K562 (cell line): ENCODE data around the gene PIK3C2B. TPM values are rescaled to one million over a fixed set of nuclear protein-coding genes. Genes with fewer than 3 reads are reported as not detected.

ENCODE experiments used
- CBX3 ChIP-seq, 2 experiments: IDR thresholded peaks; 1 replicate in 1 of 2; 2 replicates in 1 of 2; pipeline ENCODE4 v1.6.1; 2012; ENCODE audit warnings: inconsistent platforms in 2 of 2, low read length in 2 of 2, borderline replicate concordance in 1 of 2, control low read depth in 1 of 2
- DEAF1 ChIP-seq: fragments of 450-650 bp; formaldehyde crosslinking; IDR thresholded peaks from 2 replicates; pipeline ENCODE4 v1.4.0; 2020; ENCODE audit warnings: mild to moderate bottlenecking, moderate library complexity
- ELF2 ChIP-seq: fragments of 250-450 bp; sonication (Bioruptor Pico); IDR thresholded peaks from 2 replicates; pipeline ENCODE4 v1.5.0; 2021; ENCODE audit warnings: mild to moderate bottlenecking
- EP400 ChIP-seq: fragments of 450-650 bp; IDR thresholded peaks from 2 replicates; pipeline ENCODE4 v1.6.1; 2017; ENCODE audit warnings: antibody characterized with exemption, mild to moderate bottlenecking, moderate library complexity
- HNRNPK ChIP-seq: fragments of 200-400 bp; formaldehyde crosslinking; IDR thresholded peaks from one replicate; pipeline ENCODE4 v1.6.1; 2018; ENCODE audit warnings: mild to moderate bottlenecking, low read depth, low read length; ENCODE audit not compliant: poor library complexity, severe bottlenecking
- KHSRP ChIP-seq: fragments of 450-650 bp; IDR thresholded peaks from 2 replicates; pipeline ENCODE4 v1.6.1; 2017
- KLF6 ChIP-seq: fragments of 250-450 bp; sonication (Bioruptor Pico); IDR thresholded peaks from 2 replicates; pipeline ENCODE4 v1.4.0; 2020; ENCODE audit warnings: mild to moderate bottlenecking, moderate library complexity, borderline replicate concordance
- NR2F6 ChIP-seq: fragments of 450-650 bp; formaldehyde crosslinking; IDR thresholded peaks from 2 replicates; pipeline ENCODE4 v1.4.0; 2020; ENCODE audit warnings: mild to moderate bottlenecking
- NRF1 ChIP-seq, 2 experiments: fragments of 450-650 bp; IDR thresholded peaks in 1 of 2; conservative IDR thresholded peaks in 1 of 2; 2 replicates each; pipeline ENCODE4 v1.6.1; 2014; ENCODE audit warnings: mild to moderate bottlenecking in 2 of 2
- PHF20 ChIP-seq: fragments of 450-650 bp; IDR thresholded peaks from 2 replicates; pipeline ENCODE4 v1.6.1; 2018; ENCODE audit not compliant: partially characterized antibody
- TBL1XR1 ChIP-seq, 2 experiments: IDR thresholded peaks; 2 replicates each; pipeline ENCODE4 v1.6.1; 2012; ENCODE audit warnings: improper control_type of control experiment in 2 of 2, low read length in 2 of 2, mild to moderate bottlenecking in 1 of 2
- THAP12 ChIP-seq: fragments of 250-450 bp; sonication (Bioruptor Pico); IDR thresholded peaks from 2 replicates; pipeline ENCODE4 v1.9.0; 2021; ENCODE audit warnings: mild to moderate bottlenecking, inconsistent platforms
- ZNF282 ChIP-seq: sonication (generic); formaldehyde crosslinking; IDR thresholded peaks from 2 replicates; pipeline ENCODE4 v1.8.1; 2023; ENCODE audit warnings: missing genetic modification reagents
- ZNF318 ChIP-seq, 2 experiments: fragments of 450-650 bp; IDR thresholded peaks; 2 replicates each; pipeline ENCODE4 v1.6.1; 2016; ENCODE audit warnings: mild to moderate bottlenecking in 2 of 2, borderline replicate concordance in 1 of 2, low read depth in 1 of 2, moderate library complexity in 1 of 2
- ZNF551 ChIP-seq: fragments of 250-450 bp; sonication (Bioruptor Pico); IDR thresholded peaks from 2 replicates; pipeline ENCODE4 v1.5.0; 2021; ENCODE audit warnings: mild to moderate bottlenecking, moderate library complexity
- polyA plus RNA-seq, 8 experiments: library from polyadenylated mRNA; depleted of rRNA in 4 of 8; stranded (reverse) in 5 of 8; unstranded in 3 of 8; fragments of >200 nt; fragmentation: Nextera tagmentation in 2 of 8; fragmentation: Illumina TruSeq in 1 of 8; extraction: Ambion mirVana in 2 of 8; extraction: Trizol in 1 of 8; gene quantifications; 2 replicates each; pipeline versions ENCODE4 v1.2.1 to v1.2.3, GENCODE V29; 2011 to 2014; ENCODE audit warnings: inconsistent platforms in 1 of 8, missing spikeins in 1 of 8
- total RNA-seq, 7 experiments: library from RNA; depleted of rRNA in 6 of 7; stranded (reverse); fragments of >200 nt in 6 of 7; fragmentation: Illumina TruSeq in 2 of 7; extraction: Trizol in 2 of 7; gene quantifications; 2 replicates each; pipeline versions ENCODE4 v1.2.1 to v1.2.3, GENCODE V29; 2011 to 2021; ENCODE audit warnings: low replicate concordance in 1 of 7

Gene PIK3C2B
- total and polyA plus RNA-seq, 9 of the 15 experiments (the other 6 are each of a cell fraction or from before 2014, with no cell fraction given), result 0.10 to 2.9 (median 0.72) TPM

- TF ChIP-seq ZNF318 (IDR thresholded peaks at IDR 0.05; ENCODE audit: borderline replicate concordance in 1 of 2, low read depth in 1 of 2) (no peak; a peak in 1 of 4 replicates), ELF2 (CRISPR knock-in tag) (peak; percentile 20; the same call in 1 of the 2 replicates), ZNF551 (CRISPR knock-in tag) (no peak), TBL1XR1 (IDR thresholded peaks at IDR 0.05; ENCODE audit: low read length in 2 of 2) (no peak), KHSRP (no peak), DEAF1 (CRISPR knock-in tag) (no peak), KLF6 (CRISPR knock-in tag) (no peak), HNRNPK (no peak), PHF20 (no peak), NRF1 (conservative IDR thresholded peaks at IDR 0.05 in 1 of 2, IDR thresholded peaks at IDR 0.05 in 1 of 2) (peak; percentile 70 to 74), EP400 (peak; percentile 65), NR2F6 (no peak), CBX3 (IDR thresholded peaks at IDR 0.05; ENCODE audit: borderline replicate concordance in 1 of 2, low read length in 2 of 2) (no peak), ZNF282 (no peak), THAP12 (no peak)
Measured at GRCh38 chr1:204507317-204508105, 12.9 kb upstream of the PIK3C2B start (continued).
